ENCODE measurements around the gene PTPN18. TPM values are rescaled to one million over a fixed set of nuclear protein-coding genes. Genes with fewer than 3 reads are reported as not detected.
A peak's percentile ranks its signal among the peaks of the same experiment; 100 is the strongest.

The PTPN18 gene
- total RNA-seq, 1 donor from 2014 or later, result 67.8 TPM

DNA sequence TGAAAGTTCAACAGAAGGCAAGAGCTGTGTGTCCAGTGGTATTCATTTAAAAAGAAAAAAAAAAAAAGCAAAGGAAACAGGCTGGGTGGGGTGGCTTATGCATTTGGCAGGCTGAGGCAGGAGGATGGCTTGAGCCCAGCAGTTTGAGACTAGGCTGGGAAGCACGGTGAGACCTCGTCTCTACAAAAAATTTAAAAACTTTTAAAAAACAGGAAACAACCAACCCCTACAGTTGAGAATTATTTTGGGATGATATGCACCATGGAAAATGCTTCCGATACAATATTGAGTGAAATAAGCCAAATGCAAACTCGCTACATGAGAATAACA lies 31.2 kb downstream of the PTPN18 start:
- no peaks in the 10 kb centered on the region for H3K36me3 ChIP-seq
- H3K9me3 ChIP-seq, result no peaks in the 10 kb centered on the region
- TF ChIP-seq, protein P1, sequence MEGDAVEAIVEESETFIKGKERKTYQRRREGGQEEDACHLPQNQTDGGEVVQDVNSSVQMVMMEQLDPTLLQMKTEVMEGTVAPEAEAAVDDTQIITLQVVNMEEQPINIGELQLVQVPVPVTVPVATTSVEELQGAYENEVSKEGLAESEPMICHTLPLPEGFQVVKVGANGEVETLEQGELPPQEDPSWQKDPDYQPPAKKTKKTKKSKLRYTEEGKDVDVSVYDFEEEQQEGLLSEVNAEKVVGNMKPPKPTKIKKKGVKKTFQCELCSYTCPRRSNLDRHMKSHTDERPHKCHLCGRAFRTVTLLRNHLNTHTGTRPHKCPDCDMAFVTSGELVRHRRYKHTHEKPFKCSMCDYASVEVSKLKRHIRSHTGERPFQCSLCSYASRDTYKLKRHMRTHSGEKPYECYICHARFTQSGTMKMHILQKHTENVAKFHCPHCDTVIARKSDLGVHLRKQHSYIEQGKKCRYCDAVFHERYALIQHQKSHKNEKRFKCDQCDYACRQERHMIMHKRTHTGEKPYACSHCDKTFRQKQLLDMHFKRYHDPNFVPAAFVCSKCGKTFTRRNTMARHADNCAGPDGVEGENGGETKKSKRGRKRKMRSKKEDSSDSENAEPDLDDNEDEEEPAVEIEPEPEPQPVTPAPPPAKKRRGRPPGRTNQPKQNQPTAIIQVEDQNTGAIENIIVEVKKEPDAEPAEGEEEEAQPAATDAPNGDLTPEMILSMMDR (IDR thresholded peaks at IDR 0.05), result no peak
- H3K4me1 ChIP-seq, result peaks cover 24% of the 10 kb centered on the region
- no peaks in the 10 kb centered on the region for H3K27me3 ChIP-seq
- intact Hi-C loops (cut with DNase I), result no loop called here
- no peak overlapping the region for H3K4me3 ChIP-seq
- no peak for ATAC-seq
- peak overlapping the region; percentile 42 for H3K27ac ChIP-seq
- no peak for DNase-seq

GRCh38 chr2:130387804-130388203 lies 31.9 kb downstream of the PTPN18 start:
- Histone ChIP-seq H3K27ac (no peak overlapping the region), H3K4me1 (peaks cover 28% of the 10 kb centered on the region), H3K36me3 (no peaks in the 10 kb centered on the region), H3K27me3 (no peaks in the 10 kb centered on the region), H3K9me3 (no peaks in the 10 kb centered on the region), H3K4me3 (no peak overlapping the region)
- DNase-seq (no peak), ATAC-seq (no peak)
- intact Hi-C loops (cut with DNase I), result no loop called here
- TF ChIP-seq, protein P1 (IDR thresholded peaks at IDR 0.05), result no peak

DNA sequence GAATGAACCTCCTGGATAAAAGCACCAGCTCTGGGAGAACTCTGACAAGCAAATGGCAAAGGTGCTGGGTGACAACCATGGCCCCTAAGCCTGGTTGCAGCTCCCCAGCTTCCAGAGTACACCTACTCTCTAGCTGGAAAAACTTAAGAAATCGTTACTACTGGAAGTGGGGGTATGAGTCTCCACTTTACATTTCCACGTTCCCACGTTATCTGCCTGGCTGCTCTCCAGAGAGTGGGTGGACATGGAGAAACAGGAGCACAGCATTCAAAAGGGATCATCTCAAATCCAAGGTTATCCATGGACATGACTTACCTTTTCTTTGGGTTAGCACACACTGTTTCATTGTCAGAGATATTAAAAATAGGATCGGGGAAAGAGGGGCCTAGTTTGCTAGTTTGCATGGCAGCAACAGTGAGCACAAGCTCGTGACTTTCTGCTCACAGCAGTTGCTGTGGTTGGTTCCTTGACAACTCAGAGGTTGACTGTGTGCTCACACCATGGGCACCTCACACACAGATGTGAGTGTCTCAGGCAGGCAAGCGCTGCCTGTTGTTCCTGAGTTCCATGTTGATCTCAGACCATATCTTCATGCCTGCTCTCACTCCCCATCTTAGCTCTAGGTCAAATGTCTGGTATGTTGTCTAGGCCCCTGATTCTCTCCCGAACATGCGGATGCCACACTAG lies 32.5 kb downstream of the PTPN18 start:
- TF ChIP-seq, protein P1 (IDR thresholded peaks at IDR 0.05), result no peak
- Histone ChIP-seq H3K27ac (no peak overlapping the region), H3K4me3 (no peak overlapping the region), H3K4me1 (peaks cover 28% of the 10 kb centered on the region), H3K36me3 (no peaks in the 10 kb centered on the region), H3K9me3 (no peaks in the 10 kb centered on the region), H3K27me3 (no peaks in the 10 kb centered on the region)
- DNase-seq (no peak), ATAC-seq (no peak)
- intact Hi-C loops (cut with DNase I), result no loop called here

- Histone ChIP-seq H3K27ac (no peak overlapping the region), H3K9me3 (no peaks in the 10 kb centered on the region), H3K36me3 (no peaks in the 10 kb centered on the region), H3K4me1 (peaks cover 28% of the 10 kb centered on the region), H3K27me3 (no peaks in the 10 kb centered on the region), H3K4me3 (no peak overlapping the region)
- ATAC-seq, result no peak
- TF ChIP-seq, protein P1 (IDR thresholded peaks at IDR 0.05), result no peak
- intact Hi-C loops (cut with DNase I), result no loop called here
- DNase-seq, result no peak
Measured at GRCh38 chr2:130389358-130389757, 33.5 kb downstream of the PTPN18 start.

DNA sequence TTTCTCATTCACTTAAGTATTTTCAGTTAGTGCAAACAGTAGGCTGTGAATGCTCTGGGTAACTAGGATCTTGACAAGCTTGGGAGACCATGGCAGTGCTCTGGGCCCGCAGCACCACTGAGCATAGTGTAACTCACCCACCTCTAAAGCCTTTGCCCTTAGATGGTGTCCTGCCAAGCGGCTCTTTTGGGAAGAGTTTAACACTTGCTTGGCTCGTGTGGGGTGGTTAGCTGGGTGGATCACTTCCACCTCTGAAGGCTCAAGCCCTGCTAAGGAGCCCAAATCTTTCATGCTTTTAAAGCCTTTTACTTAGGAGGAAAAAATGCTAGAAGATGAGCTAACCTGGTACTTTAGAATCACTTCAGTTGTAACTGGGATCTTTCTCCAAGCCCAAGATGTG lies 33.9 kb downstream of the PTPN18 start:
- Histone ChIP-seq H3K4me3 (no peak overlapping the region), H3K4me1 (peaks cover 28% of the 10 kb centered on the region), H3K9me3 (no peaks in the 10 kb centered on the region), H3K36me3 (no peaks in the 10 kb centered on the region), H3K27ac (peak overlapping the region; percentile 80), H3K27me3 (no peaks in the 10 kb centered on the region)
- no peak for DNase-seq
- no peak for ATAC-seq
- TF ChIP-seq, protein P1 (IDR thresholded peaks at IDR 0.05), result no peak
- intact Hi-C loops (cut with DNase I), result no loop called here
